GM19372 (cell line): ENCODE measurements around the gene PMFBP1.

Experiments used
- ATAC-seq: cut with Tn5 transposase; IDR thresholded peaks from one replicate; pipeline ENCODE4 v1.9.1; 2021; ENCODE audit warnings: mild to moderate bottlenecking, low read depth, moderate library complexity; ENCODE audit not compliant: unreplicated experiment

PMFBP1 gene

DNA sequence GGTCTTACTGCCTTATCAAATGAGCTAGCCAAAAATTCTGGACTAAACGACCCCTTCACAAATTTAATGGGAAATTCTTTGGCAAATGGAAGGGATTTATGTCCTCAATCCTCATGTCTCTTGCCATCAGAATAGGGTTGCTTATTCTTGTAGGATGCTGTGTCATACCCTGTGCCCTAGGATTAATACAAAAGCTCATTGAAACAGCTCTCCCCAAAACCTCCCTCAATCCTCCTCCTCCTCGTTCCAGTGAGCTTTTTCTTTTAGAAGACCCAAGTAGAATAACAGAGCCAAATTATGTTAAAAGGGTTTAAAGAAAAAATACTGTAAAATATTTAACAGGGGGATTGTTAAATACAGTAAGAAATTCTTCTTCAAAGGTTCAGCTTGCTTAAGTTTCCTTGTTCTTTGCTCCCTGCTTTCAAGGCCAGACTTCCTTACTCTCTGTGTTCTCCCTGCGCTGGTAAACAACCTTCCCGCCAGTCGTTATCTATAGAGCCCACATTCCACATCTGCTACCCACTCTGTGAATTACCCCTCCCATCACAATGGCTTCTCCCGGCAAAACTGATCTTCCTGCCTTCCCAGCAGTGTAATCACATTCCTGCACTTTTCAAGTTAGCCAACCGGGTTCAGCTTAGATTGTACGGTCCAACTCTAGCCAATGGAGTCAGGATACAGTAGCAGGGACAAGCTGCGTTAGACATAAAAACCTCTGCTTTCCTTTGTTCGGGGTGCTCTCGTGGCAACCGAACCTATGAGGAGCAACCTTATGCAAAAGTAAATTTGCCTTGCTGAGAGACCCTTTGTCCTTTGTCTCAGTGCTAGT is 99.2 kb downstream of the PMFBP1 start:
- ATAC-seq, result no peak
